Heart right ventricle (tissue), 16 donors: ENCODE measurements around the gene KCNG3. TPM values are rescaled to one million over a fixed set of nuclear protein-coding genes. Genes with fewer than 3 reads are reported as not detected.

Experiments used
- ATAC-seq, 8 donors: fragments of 200-7000 bp; cut with Tn5 transposase; one replicate each; pipeline ENCODE4 v1.9.1; 2020; ENCODE audit warnings: mild to moderate bottlenecking in 8 of 8, moderate library complexity in 8 of 8, moderate number of reproducible peaks in 1 of 8
- DNase-seq, 2 donors: peaks; one replicate each; pipeline ENCODE4 v3.0.0-alpha.2; 2020
- H3K27ac ChIP-seq, 10 donors: fragments of 200-600 bp; sonication (generic) in 2 of 10; one replicate each; pipeline versions ENCODE4 v1.5.0 to v1.8.0; 2020 to 2022; ENCODE audit warnings: mild to moderate bottlenecking in 3 of 10
- H3K27me3 ChIP-seq, 7 donors: fragments of 200-600 bp; one replicate each; pipeline ENCODE4 v1.8.0; 2021 to 2022; ENCODE audit warnings: mild to moderate bottlenecking in 2 of 7
- H3K36me3 ChIP-seq, 9 donors: fragments of 200-600 bp; sonication (generic) in 1 of 9; one replicate each; pipeline versions ENCODE4 v1.5.0 to v1.8.0; 2020 to 2022; ENCODE audit warnings: mild to moderate bottlenecking in 2 of 9
- H3K4me1 ChIP-seq, 9 donors: fragments of 200-600 bp; sonication (generic) in 1 of 9; one replicate each; pipeline versions ENCODE4 v1.5.0 to v1.8.0; 2020 to 2022; ENCODE audit warnings: mild to moderate bottlenecking in 4 of 9
- H3K4me3 ChIP-seq, 10 donors: fragments of 200-600 bp; sonication (generic) in 2 of 10; one replicate each; pipeline versions ENCODE4 v1.5.0 to v1.8.0; 2020 to 2022; ENCODE audit warnings: mild to moderate bottlenecking in 7 of 10, moderate library complexity in 2 of 10
- H3K9me3 ChIP-seq, 11 donors: fragments of 200-600 bp in 10 of 11; sonication (generic) in 2 of 11; one replicate each; pipeline versions ENCODE4 v1.5.0 to v1.8.0; 2013 to 2022; ENCODE audit warnings: mild to moderate bottlenecking in 2 of 11, control low read depth in 1 of 11, moderate library complexity in 1 of 11
- WGBS, 2 donors: extraction: QIAGEN DNeasy Blood & Tissue Kit; methylation state at CpG; one replicate each; pipeline ENCODE4 v1.1.7; 2013; ENCODE audit warnings: inconsistent platforms in 1 of 2; 5-methylcytosine and 5-hydroxymethylcytosine counted together
- intact Hi-C, 10 donors: fragments of 100-400 bp; cut with DNase I; formaldehyde crosslinking; loops; one replicate each; pipeline versions ENCODE4 v1.11.1 to v1.14.2; 2022
- polyA plus RNA-seq, 2 donors: library from polyadenylated mRNA; stranded (reverse); fragments of 200-250 nt; gene quantifications; one replicate each; pipeline ENCODE4 v1.2.3, GENCODE V29; 2013
- total RNA-seq, 10 donors: library from RNA; stranded (reverse); fragmentation: NEBNext Ultra II Directional in 3 of 10; extraction: Animal tissue kit (Norgen Biotek cat#: 25700) in 3 of 10; gene quantifications; one replicate each; pipeline versions ENCODE4 v1.2.1 to v1.2.4, GENCODE V29; 2021 to 2023
- TF ChIP-seq, protein P1 (sequence below), 9 donors: fragments of 200-600 bp; sonication (generic) in 2 of 9; IDR thresholded peaks; one replicate each; pipeline versions ENCODE4 v1.5.0 to v1.8.0; 2021 to 2022; ENCODE audit warnings: antibody characterized with exemption in 9 of 9, mild to moderate bottlenecking in 5 of 9, moderate library complexity in 1 of 9
- donor health status: Arrhythmogenic right ventricular cardiomyopathy.
- donor health status: ischemic (EF 13 %, LVEDD 7.1; RV severe dilation, severe dysfunction).
- donor health status: healthy with polysubstance abuse.
- donor health status: DM: no; HTN: yes; CAD: no.
- donor health status: DM: no; HTN: no; CAD: no.
- donor health status: ischemic (EF 25% LVEDD 6.9; RV normal size, moderate dysfunction).
- donor health status: ischemic (EF 25% LVEDD 5.7; RV mildly dilated, moderate dysfunction).
- donor health status: healthy.
- donor health status: DM: yes; HTN: yes; CAD: no.
- donor health status: Ischemic cardiomyopathy.
- donor health status: ischemic (EF 35%, LVEDD 5.7; RV mildly dilated, moderate dysfunction).
- donor health status: nonischemic (EF 11% LVEDD 7.7; RV severe dilation, severe dysfunction).
- donor health status: DM: yes; HTN: yes; CAD: no.
- donor health status: PGD.
- donor health status: ischemic (EF 29% LVEDD 5.4; RV normal size, mild dysfunction).
- donor health status: nonischemic (EF 23%, LVEDD 6.1; RV moderate dilation, normal function).

The KCNG3 gene
- total and polyA plus RNA-seq, 12 donors = not detected

DNA sequence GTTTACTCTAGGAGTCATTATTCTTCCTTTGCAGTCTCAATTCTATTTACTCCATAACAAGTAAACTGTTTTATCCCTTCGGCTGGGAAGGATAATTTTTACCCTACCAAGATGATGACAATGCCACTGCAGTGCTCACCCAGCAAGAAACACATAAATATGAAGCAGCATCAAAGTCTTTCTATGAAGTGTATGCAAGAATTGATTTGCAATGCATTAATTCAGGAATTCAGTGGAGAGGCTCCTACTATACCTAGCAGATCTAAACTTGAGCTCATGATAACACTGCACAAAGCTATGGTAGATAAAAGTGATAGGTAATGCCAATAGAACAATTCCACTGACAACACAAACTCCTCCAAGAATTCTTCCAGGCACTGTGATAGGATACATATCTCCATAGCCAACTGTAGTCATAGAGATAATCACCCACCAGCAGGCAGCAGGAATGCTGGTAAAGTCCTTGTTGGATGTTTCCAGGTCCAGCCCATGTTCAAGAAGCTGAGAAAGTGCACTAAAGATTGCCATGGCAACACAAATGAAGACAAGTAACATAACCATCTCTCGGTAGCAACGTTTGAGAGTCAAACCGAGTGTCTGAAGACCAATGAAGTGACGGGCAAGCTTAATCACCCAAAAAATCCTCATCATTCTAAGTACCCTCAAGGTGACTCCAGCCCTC lies 49.9 kb downstream of the KCNG3 start:
- H3K27ac ChIP-seq = no peak overlapping the region
- peaks cover 0 to 37% (median 7%) of the 10 kb centered on the region in 7 donors for H3K27me3 ChIP-seq
- ATAC-seq = no peak
- H3K36me3 ChIP-seq = no peaks in the 10 kb centered on the region
- no peaks in the 10 kb centered on the region for H3K4me1 ChIP-seq
- 81 to 82% methylated on average over 5 of the region's 5 CpGs for whole genome bisulfite sequencing, 2 donors
- no peaks in the 10 kb centered on the region for H3K9me3 ChIP-seq
- TF ChIP-seq, protein P1, sequence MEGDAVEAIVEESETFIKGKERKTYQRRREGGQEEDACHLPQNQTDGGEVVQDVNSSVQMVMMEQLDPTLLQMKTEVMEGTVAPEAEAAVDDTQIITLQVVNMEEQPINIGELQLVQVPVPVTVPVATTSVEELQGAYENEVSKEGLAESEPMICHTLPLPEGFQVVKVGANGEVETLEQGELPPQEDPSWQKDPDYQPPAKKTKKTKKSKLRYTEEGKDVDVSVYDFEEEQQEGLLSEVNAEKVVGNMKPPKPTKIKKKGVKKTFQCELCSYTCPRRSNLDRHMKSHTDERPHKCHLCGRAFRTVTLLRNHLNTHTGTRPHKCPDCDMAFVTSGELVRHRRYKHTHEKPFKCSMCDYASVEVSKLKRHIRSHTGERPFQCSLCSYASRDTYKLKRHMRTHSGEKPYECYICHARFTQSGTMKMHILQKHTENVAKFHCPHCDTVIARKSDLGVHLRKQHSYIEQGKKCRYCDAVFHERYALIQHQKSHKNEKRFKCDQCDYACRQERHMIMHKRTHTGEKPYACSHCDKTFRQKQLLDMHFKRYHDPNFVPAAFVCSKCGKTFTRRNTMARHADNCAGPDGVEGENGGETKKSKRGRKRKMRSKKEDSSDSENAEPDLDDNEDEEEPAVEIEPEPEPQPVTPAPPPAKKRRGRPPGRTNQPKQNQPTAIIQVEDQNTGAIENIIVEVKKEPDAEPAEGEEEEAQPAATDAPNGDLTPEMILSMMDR (IDR thresholded peaks at IDR 0.05) = no peak
- H3K4me3 ChIP-seq = no peak overlapping the region
- no peak for DNase-seq
- intact Hi-C loops = no loop called here

DNA sequence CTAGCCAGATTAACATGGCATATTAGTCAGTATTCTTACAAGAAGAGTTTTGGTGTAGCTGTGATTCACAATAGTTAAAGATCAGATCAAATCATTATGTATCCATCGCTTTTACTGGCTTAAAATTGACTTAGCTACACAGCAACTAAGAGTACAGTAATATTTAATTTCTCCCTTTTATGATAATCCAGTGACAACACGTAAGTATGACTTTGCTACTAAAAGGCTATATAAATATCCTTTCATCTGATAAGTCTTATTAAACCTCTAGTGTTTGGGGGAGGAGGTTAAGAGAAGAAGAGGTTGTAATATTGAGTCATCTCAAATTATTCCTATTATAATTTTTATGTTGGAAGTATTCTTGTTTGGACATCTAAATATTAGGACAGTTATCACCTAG lies 51.0 kb downstream of the KCNG3 start:
- TF ChIP-seq, protein P1 (IDR thresholded peaks at IDR 0.05) = no peak
- 80 to 82% methylated on average over 2 of the region's 2 CpGs for WGBS, 2 donors
- DNase-seq = no peak

DNA sequence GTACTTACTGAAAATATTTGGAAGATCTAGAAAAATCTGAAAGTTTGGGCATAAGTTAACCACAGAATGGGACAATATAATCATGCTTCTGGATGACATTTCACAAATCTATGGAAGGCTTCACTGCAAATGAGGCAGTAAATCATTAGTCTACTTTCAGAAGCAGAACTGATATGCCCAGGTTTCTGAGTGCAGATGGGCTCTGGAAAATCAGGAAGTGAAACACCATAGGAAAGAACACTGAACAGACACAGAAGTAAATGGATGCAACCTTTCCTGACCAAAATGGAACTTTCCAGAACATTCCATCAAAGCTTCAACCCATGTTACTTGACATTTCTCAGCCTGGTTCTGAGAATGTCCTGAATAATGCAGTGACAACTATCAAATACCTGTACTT lies 55.1 kb downstream of the KCNG3 start:
- no peak for DNase-seq
- Histone ChIP-seq H3K36me3 (no peaks in the 10 kb centered on the region), H3K27ac (no peak overlapping the region), H3K27me3 (peaks cover 0 to 29% (median 10%) of the 10 kb centered on the region in 7 donors), H3K4me1 (no peaks in the 10 kb centered on the region), H3K9me3 (no peaks in the 10 kb centered on the region), H3K4me3 (no peak overlapping the region)
- no peak for ATAC-seq
- TF ChIP-seq, protein P1 (IDR thresholded peaks at IDR 0.05) = no peak
- intact Hi-C loops = no loop called here

More for the DNA sequence above, 51.0 kb downstream of the KCNG3 start:
- intact Hi-C loops = no loop called here
- H3K9me3 ChIP-seq = no peaks in the 10 kb centered on the region
- H3K4me3 ChIP-seq = no peak overlapping the region
- no peak for ATAC-seq
- H3K36me3 ChIP-seq = no peaks in the 10 kb centered on the region
- H3K27me3 ChIP-seq = peaks cover 0 to 37% (median 7%) of the 10 kb centered on the region in 7 donors
- H3K4me1 ChIP-seq = no peaks in the 10 kb centered on the region
- no peak overlapping the region for H3K27ac ChIP-seq

DNA sequence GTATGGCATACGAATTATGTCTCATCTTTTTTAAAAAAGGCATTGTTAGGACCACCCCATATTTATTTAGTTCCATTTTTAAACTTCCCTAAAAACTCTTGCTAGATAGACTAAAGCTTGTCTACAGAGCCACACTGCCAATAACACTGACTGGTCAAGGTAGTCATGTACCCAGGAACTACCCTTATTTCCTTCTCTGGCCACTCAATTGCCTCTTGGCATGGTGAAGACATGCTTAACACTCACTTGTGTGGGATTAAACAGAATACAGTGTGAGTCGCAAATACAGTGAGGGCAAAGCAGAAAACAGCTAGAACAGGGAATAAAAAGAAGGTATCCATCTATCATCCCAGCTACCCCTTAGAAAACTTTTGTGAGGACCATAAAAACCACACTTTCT lies 57.4 kb downstream of the KCNG3 start:
- Histone ChIP-seq H3K27me3 (peaks cover 0 to 16% (median 8%) of the 10 kb centered on the region in 7 donors), H3K4me1 (no peaks in the 10 kb centered on the region), H3K9me3 (no peaks in the 10 kb centered on the region), H3K4me3 (no peak overlapping the region), H3K36me3 (no peaks in the 10 kb centered on the region), H3K27ac (no peak overlapping the region)
- intact Hi-C loops = no loop called here
- DNase-seq = no peak
- no peak for ATAC-seq
- WGBS, 2 donors = 82 to 83% methylated on average over 2 of the region's 2 CpGs
- TF ChIP-seq, protein P1 (IDR thresholded peaks at IDR 0.05) = no peak
